ENCODE results near the gene DOK7.

- TF ChIP-seq CTCF (IDR thresholded peaks at IDR 0.05) (no peak), POLR2AphosphoS5 (IDR thresholded peaks at IDR 0.05) (no peak), EP300 (IDR thresholded peaks at IDR 0.05) (no peak), POLR2A (IDR thresholded peaks at IDR 0.05) (no peak)
Observed at GRCh38 chr4:3464911-3465697, 2.0 kb downstream of the DOK7 start.

Measured in sigmoid colon (tissue), 4 donors.